Liver (tissue), 3 donors: ENCODE measurements around the gene DMRTA2.

Experiments used
- JUND ChIP-seq, 2 donors: IDR thresholded peaks; 2 replicates each; pipeline ENCODE4 v1.6.1; 2016; ENCODE audit warnings: antibody characterized with exemption in 2 of 2
- YY1 ChIP-seq: IDR thresholded peaks from 2 replicates; pipeline ENCODE4 v1.6.1; 2016; ENCODE audit warnings: antibody characterized with exemption, mild to moderate bottlenecking
- TF ChIP-seq, protein P1 (sequence below): fragments of 150-350 bp; IDR thresholded peaks from 2 replicates; pipeline ENCODE4 v1.5.1; 2017; ENCODE audit warnings: improper control_type of control experiment, low read depth, low read length; ENCODE audit not compliant: missing input control
- donor health status: healthy.
- donor health status: healthy.

DNA sequence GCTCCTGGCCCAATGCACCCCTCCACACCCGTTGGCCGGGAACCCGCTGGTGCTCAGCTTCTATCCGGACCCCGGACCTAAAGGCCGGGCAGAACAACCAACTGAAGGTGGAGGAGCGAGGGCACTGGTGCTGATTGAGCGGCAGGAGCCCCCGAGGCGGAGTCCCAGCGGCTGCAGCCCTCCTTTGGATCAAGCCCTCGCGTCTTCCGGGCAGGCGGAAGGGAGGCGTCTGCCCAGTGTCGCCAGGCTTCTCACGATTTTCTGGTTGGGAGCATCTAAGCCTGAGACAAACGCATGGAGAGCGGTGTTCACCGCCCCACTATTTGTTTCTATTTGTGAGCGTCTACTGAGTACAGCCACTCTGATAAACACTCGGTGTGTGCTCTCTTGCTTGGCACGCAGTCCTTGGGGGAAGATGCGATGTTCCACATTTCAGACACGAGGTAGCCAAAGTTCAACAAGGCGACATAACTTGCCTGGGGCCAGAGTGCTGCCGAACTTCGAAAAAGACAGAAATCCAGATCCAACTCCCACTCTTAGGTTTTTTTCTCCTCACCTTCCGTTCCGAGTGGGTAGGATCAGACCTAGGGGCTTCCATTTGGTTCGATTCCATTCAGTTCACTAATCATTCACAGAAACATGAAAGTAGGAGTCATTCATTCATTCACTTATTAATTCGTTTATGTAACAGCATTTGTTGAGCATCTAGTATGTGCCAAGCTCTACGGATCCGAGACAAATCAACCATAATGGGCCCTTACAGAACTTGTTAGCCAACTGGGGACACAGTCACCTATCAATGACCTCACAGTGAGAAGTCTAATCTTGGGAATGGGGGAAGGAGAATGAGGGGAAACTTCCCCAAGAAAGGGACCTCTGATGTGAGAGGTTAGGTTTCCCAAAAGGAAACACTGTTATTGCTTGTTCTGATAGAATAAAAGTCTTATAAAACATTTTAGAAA is 4.9 kb upstream of the DMRTA2 start:
- TF ChIP-seq, protein P1, sequence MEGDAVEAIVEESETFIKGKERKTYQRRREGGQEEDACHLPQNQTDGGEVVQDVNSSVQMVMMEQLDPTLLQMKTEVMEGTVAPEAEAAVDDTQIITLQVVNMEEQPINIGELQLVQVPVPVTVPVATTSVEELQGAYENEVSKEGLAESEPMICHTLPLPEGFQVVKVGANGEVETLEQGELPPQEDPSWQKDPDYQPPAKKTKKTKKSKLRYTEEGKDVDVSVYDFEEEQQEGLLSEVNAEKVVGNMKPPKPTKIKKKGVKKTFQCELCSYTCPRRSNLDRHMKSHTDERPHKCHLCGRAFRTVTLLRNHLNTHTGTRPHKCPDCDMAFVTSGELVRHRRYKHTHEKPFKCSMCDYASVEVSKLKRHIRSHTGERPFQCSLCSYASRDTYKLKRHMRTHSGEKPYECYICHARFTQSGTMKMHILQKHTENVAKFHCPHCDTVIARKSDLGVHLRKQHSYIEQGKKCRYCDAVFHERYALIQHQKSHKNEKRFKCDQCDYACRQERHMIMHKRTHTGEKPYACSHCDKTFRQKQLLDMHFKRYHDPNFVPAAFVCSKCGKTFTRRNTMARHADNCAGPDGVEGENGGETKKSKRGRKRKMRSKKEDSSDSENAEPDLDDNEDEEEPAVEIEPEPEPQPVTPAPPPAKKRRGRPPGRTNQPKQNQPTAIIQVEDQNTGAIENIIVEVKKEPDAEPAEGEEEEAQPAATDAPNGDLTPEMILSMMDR, result no peak
- TF ChIP-seq YY1 (no peak), JUND (IDR thresholded peaks at IDR 0.05) (no peak)
